HepG2 (cell line): ENCODE results near the gene RSBN1. TPM values are rescaled to one million over a fixed set of nuclear protein-coding genes. Genes with fewer than 3 reads are reported as not detected.

Source experiments
- ATAC-seq: fragments of 200-7000 bp; cut with Tn5 transposase; 3 replicates; pipeline ENCODE4 v1.9.1; 2020; ENCODE audit warnings: mild to moderate bottlenecking, moderate library complexity
- BruUV-seq: library from RNA; stranded (reverse); fragments of 400-500 nt; replicated peaks from 2 replicates; lab custom pipeline; 2021; lab: Mats Ljungman, UMichigan
- CTCF ChIA-PET: fragments of 300-600 bp; formaldehyde crosslinking; extraction: SDS; loops from one replicate; lab custom pipeline; 2021; ENCODE audit warnings: low total read pairs, inconsistent platforms, low intra/inter-chr PET ratio; lab: Yijun Ruan, JAX
- POLR2A ChIA-PET: fragments of 350-600 bp; sonication (Branson Sonifier 250); formaldehyde crosslinking; loops from one replicate; lab custom pipeline; 2020; ENCODE audit warnings: antibody characterized with exemption, inconsistent platforms; lab: Yijun Ruan, JAX
- DNase-seq: peaks from one replicate; pipeline ENCODE4 v3.0.0-alpha.2; 2015; ENCODE audit warnings: low spot score
- FAIRE-seq: peaks from 3 replicates; lab custom pipeline; 2011; peaks lifted over from hg19 to GRCh38; lab: Jason Lieb, UNC
- H2AFZ ChIP-seq: one replicate; pipeline ENCODE4 v1.6.1; 2011; ENCODE audit warnings: low read length, inconsistent platforms
- H3K27ac ChIP-seq: fragments of 300-600 bp; 3 replicates; pipeline ENCODE4 v1.8.0; 2011; ENCODE audit warnings: mixed run types, mild to moderate bottlenecking, mixed read lengths, low read length, inconsistent platforms; ENCODE audit not compliant: insufficient read depth; ENCODE audit errors: extremely low read length
- H3K27me3 ChIP-seq, 2 experiments: fragments of 200-600 bp in 1 of 2; 2 replicates in 1 of 2; 3 replicates in 1 of 2; pipeline versions ENCODE4 v1.6.0 to v1.8.0; 2011; ENCODE audit warnings: low read length in 2 of 2, mild to moderate bottlenecking in 2 of 2, moderate library complexity in 2 of 2, inconsistent platforms in 1 of 2; ENCODE audit not compliant: insufficient read depth in 2 of 2, control insufficient read depth in 1 of 2
- H3K36me3 ChIP-seq, 2 experiments: fragments of 200-600 bp in 1 of 2; replicated peaks in 1 of 2; 2 replicates in 1 of 2; 3 replicates in 1 of 2; pipeline versions ENCODE4 v1.5.1 to v1.8.0; 2011; ENCODE audit warnings: low read length in 2 of 2, inconsistent platforms in 1 of 2; ENCODE audit not compliant: insufficient read depth in 2 of 2, control insufficient read depth in 1 of 2
- H3K4me1 ChIP-seq: 2 replicates; pipeline ENCODE4 v1.5.1; 2012; ENCODE audit warnings: low read length, inconsistent platforms; ENCODE audit not compliant: insufficient read depth
- H3K4me2 ChIP-seq: 2 replicates; pipeline ENCODE4 v1.6.0; 2011; ENCODE audit warnings: low read depth, low read length, inconsistent platforms
- H3K4me3 ChIP-seq, 3 experiments: fragments of 200-600 bp in 1 of 3; sonication (generic), shearing (Covaris generic) in 1 of 3; replicated peaks in 1 of 3; 2 replicates each; pipeline ENCODE4 v1.5.1; 2011 to 2016; ENCODE audit warnings: low read length in 3 of 3, inconsistent platforms in 2 of 3, low read depth in 2 of 3, mild to moderate bottlenecking in 2 of 3, control low read depth in 1 of 3, mixed read lengths in 1 of 3; ENCODE audit not compliant: insufficient read depth in 1 of 3
- H3K79me2 ChIP-seq: one replicate; pipeline ENCODE4 v1.6.1; 2011; ENCODE audit warnings: low read length, inconsistent platforms; ENCODE audit not compliant: insufficient read depth
- H3K9ac ChIP-seq: 2 replicates; pipeline ENCODE4 v1.6.0; 2011; ENCODE audit warnings: mild to moderate bottlenecking, low read depth, low read length, inconsistent platforms; ENCODE audit not compliant: insufficient read depth
- H3K9me3 ChIP-seq: 2 replicates; pipeline ENCODE4 v1.5.1; 2012; ENCODE audit warnings: mild to moderate bottlenecking, low read length
- H4K20me1 ChIP-seq: 2 replicates; pipeline ENCODE4 v1.6.0; 2011; ENCODE audit warnings: inconsistent platforms, mild to moderate bottlenecking, low read length, moderate library complexity; ENCODE audit not compliant: insufficient read depth
- BCL6 ChIP-seq: IDR thresholded peaks from 2 replicates; pipeline ENCODE4 v1.6.1; 2016; ENCODE audit warnings: missing genetic modification reagents, missing compliant biosample characterization
- BORCS8-MEF2B ChIP-seq: sonication (generic); formaldehyde crosslinking; IDR thresholded peaks from 2 replicates; pipeline ENCODE4 v1.8.0; 2022; ENCODE audit warnings: mild to moderate bottlenecking, missing genetic modification reagents
- CBX1 ChIP-seq: IDR thresholded peaks from one replicate; pipeline ENCODE4 v1.6.1; 2016; ENCODE audit warnings: antibody characterized with exemption, low read depth
- CEBPB ChIP-seq: IDR thresholded peaks from 2 replicates; pipeline ENCODE4 v1.6.1; 2011; ENCODE audit warnings: low read depth, low read length, improper control_type of control experiment, borderline replicate concordance
- CEBPG ChIP-seq: IDR thresholded peaks from 2 replicates; pipeline ENCODE4 v1.6.1; 2016
- EEA1 ChIP-seq: sonication (generic); formaldehyde crosslinking; IDR thresholded peaks from 2 replicates; pipeline ENCODE4 v1.5.1; 2020; ENCODE audit warnings: mild to moderate bottlenecking, missing genetic modification reagents, borderline replicate concordance
- GABPB1 ChIP-seq: IDR thresholded peaks from 2 replicates; pipeline ENCODE4 v1.6.1; 2016; ENCODE audit warnings: mild to moderate bottlenecking, missing genetic modification reagents, moderate library complexity, missing compliant biosample characterization
- HCFC1 ChIP-seq: fragments of 150-350 bp; IDR thresholded peaks from 2 replicates; pipeline ENCODE4 v1.6.1; 2014; ENCODE audit warnings: low read depth, low read length
- HNRNPUL1 ChIP-seq: fragments of 200-400 bp; formaldehyde crosslinking; IDR thresholded peaks from 2 replicates; pipeline ENCODE4 v1.6.1; 2017; ENCODE audit warnings: low read depth, mild to moderate bottlenecking, low read length, moderate library complexity
- JARID2 ChIP-seq: sonication (generic); formaldehyde crosslinking; IDR thresholded peaks from 2 replicates; pipeline ENCODE4 v1.8.1; 2023; ENCODE audit warnings: missing genetic modification reagents, inconsistent platforms; ENCODE audit not compliant: insufficient replicate concordance
- NCOA2 ChIP-seq: sonication (generic); formaldehyde crosslinking; IDR thresholded peaks from 2 replicates; pipeline ENCODE4 v1.8.0; 2022; ENCODE audit warnings: inconsistent platforms
- SALL1 ChIP-seq: sonication (generic); formaldehyde crosslinking; IDR thresholded peaks from 2 replicates; pipeline ENCODE4 v1.8.0; 2022; ENCODE audit warnings: mild to moderate bottlenecking, missing genetic modification reagents
- YEATS4 ChIP-seq: sonication (generic); formaldehyde crosslinking; IDR thresholded peaks from 2 replicates; pipeline ENCODE4 v1.4.0; 2020; ENCODE audit warnings: missing genetic modification reagents, borderline replicate concordance
- ZBTB21 ChIP-seq: sonication (generic); formaldehyde crosslinking; IDR thresholded peaks from 2 replicates; pipeline ENCODE4 v1.4.0; 2020; ENCODE audit warnings: missing genetic modification reagents
- ZNF20 ChIP-seq: sonication (generic); formaldehyde crosslinking; IDR thresholded peaks from 2 replicates; pipeline ENCODE4 v1.4.0; 2020; ENCODE audit warnings: mild to moderate bottlenecking, moderate library complexity, missing genetic modification reagents
- ZNF674 ChIP-seq: sonication (generic); formaldehyde crosslinking; IDR thresholded peaks from 2 replicates; pipeline ENCODE4 v1.5.0; 2020; ENCODE audit warnings: low read depth, mild to moderate bottlenecking, missing genetic modification reagents
- ZSCAN20 ChIP-seq: sonication (generic); formaldehyde crosslinking; IDR thresholded peaks from 2 replicates; pipeline ENCODE4 v1.4.0; 2020; ENCODE audit warnings: missing genetic modification reagents, mild to moderate bottlenecking, borderline replicate concordance
- WGBS: methylation state at CpG from one replicate; pipeline ENCODE4 v1.1.6; 2017; ENCODE audit warnings: low lambda C conversion rate; 5-methylcytosine and 5-hydroxymethylcytosine counted together
- in situ Hi-C: cut with HindIII; loops from 2 replicates; pipeline ENCODE4 v1.10.0; 2017; ENCODE audit warnings: low pct_unique_long_range_greater_than_20kb; ENCODE audit not compliant: extremely low pct_ligation_motif_present
- intact Hi-C: fragments of 100-400 bp; cut with micrococcal nuclease; formaldehyde crosslinking; loops from one replicate; pipeline ENCODE4 v1.10.0; 2022; ENCODE audit not compliant: unreplicated experiment
- polyA plus RNA-seq, 8 experiments: library from polyadenylated mRNA; depleted of rRNA in 3 of 8; stranded (reverse) in 7 of 8; unstranded in 1 of 8; fragments of >200 nt; fragmentation: Illumina TruSeq in 4 of 8; extraction: Trizol in 4 of 8; gene quantifications; 2 replicates each; pipeline versions ENCODE4 v1.2.1 to v1.2.3, GENCODE V29; 2011 to 2016; ENCODE audit warnings: low read depth in 4 of 8, missing spikeins in 1 of 8, mixed read lengths in 1 of 8; ENCODE audit not compliant: insufficient read depth in 1 of 8
- total RNA-seq, 5 experiments: library from RNA; depleted of rRNA; stranded (reverse); fragments of >200 nt; fragmentation: Illumina TruSeq; extraction: Trizol; gene quantifications; 2 replicates each; pipeline ENCODE4 v1.2.3, GENCODE V29; 2016; ENCODE audit warnings: low read depth in 1 of 5
- TF ChIP-seq, protein P1 (sequence below): sonication (generic); formaldehyde crosslinking; IDR thresholded peaks from 2 replicates; pipeline ENCODE4 v1.4.0; 2020; ENCODE audit warnings: missing genetic modification reagents
- TF ChIP-seq, protein P2 (sequence below): sonication (generic); formaldehyde crosslinking; conservative IDR thresholded peaks from 2 replicates; pipeline ENCODE4 v1.4.0; 2020; ENCODE audit warnings: mild to moderate bottlenecking, missing genetic modification reagents, moderate library complexity

Gene RSBN1
- total and polyA plus RNA-seq, 2 of the 13 experiments (the other 11 are each of a cell fraction or from before 2014, with no cell fraction given): 8.3 to 10.4 TPM

DNA sequence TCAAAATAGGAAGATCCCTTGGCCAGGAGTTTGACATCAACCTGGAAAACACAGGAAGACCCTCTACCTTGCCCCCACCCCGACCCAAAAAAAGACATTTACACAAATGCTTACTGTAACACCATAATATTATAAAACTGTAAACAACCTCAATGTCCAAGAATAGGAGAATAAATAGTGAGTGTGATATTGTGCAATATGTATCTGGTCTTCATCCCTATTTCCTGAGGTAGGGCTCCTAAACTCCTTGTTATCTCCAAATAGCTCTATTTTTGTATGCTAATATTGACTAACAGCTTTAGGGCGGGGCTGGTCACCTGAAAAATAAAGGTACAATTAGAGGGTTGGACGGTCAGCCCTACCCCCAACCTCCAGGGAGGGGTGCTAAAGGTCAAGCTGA is 23.5 kb downstream of the RSBN1 start:
- FAIRE-seq: no peak
- WGBS: 61% methylated on average over 3 of the region's 3 CpGs
- BruUV-seq: no TSS peak
- peaks cover 35% of the 10 kb centered on the region for H3K4me1 ChIP-seq
- ATAC-seq: no peak
- H3K27ac ChIP-seq: no peak overlapping the region
- TF ChIP-seq CEBPB (peak; percentile 84), CEBPG (CRISPR knock-in tag) (peak; percentile 31; the same call in 1 of the 2 replicates), JARID2 (no peak), YEATS4 (CRISPR knock-in tag) (no peak), ZSCAN20 (CRISPR knock-in tag) (no peak), EEA1 (CRISPR knock-in tag) (no peak), ZNF674 (no peak)
- TF ChIP-seq, protein P1, sequence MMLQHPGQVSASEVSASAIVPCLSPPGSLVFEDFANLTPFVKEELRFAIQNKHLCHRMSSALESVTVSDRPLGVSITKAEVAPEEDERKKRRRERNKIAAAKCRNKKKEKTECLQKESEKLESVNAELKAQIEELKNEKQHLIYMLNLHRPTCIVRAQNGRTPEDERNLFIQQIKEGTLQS (CRISPR knock-in tag): no peak
- H3K4me2 ChIP-seq: no peak overlapping the region
- CTCF ChIA-PET: no interaction called here
- peaks cover 4% of the 10 kb centered on the region for H4K20me1 ChIP-seq
- no peak for DNase-seq
- POLR2A ChIA-PET: interaction anchor here (0.5 kb wide), 1 partner anchor 29 kb away, joined by 3 read pairs; no protein-coding TSS in a partner anchor
- H3K9ac ChIP-seq: no peak overlapping the region
- H3K4me3 ChIP-seq: no peak overlapping the region
- peaks cover under 1 to 9% of the 10 kb centered on the region in 2 experiments; a peak in 2 of 5 replicates for H3K36me3 ChIP-seq
- intact Hi-C loops (no loop called here), in situ Hi-C loops (no loop called here)
- H2AFZ ChIP-seq: no peak overlapping the region
- peaks cover 40% of the 10 kb centered on the region for H3K79me2 ChIP-seq
- no peaks in the 10 kb centered on the region for H3K27me3 ChIP-seq
- H3K9me3 ChIP-seq: no peaks in the 10 kb centered on the region

DNA sequence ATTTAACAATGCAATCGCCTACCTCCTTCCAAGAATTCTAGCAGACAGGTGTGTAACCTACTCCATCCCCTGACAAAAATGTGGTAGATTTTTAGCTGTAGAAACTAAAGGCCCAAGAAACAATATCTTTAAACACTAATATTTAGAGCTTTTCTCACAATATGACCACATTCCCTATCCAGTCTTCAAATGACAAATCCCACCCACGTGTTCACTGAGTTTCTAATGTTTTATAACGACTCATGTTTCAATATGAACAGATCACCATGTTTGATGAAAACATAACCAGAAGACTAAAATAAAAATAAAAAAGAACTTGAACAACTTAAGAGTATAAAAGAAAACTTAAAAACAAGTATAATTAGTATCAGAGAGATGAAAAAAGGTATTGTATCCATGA is 24.6 kb downstream of the RSBN1 start:
- peaks cover 35% of the 10 kb centered on the region for H3K4me1 ChIP-seq
- 0 out of 5 replicates have a peak, but pooled peaks cover 0 to 4% of the 10 kb centered on the region in 2 experiments for H3K36me3 ChIP-seq
- H3K27ac ChIP-seq: no peak overlapping the region
- BruUV-seq: no TSS peak
- H4K20me1 ChIP-seq: peaks cover 4% of the 10 kb centered on the region; the same call in 1 of the 2 replicates
- FAIRE-seq (no peak), ATAC-seq (no peak), DNase-seq (no peak)
- over 99% methylated on average over 3 of the region's 3 CpGs for WGBS
- ChIA-PET CTCF (no interaction called here), POLR2A (no interaction called here)
- H3K4me2 ChIP-seq: no peak overlapping the region
- H3K9me3 ChIP-seq: no peaks in the 10 kb centered on the region
- no peaks in the 10 kb centered on the region for H3K27me3 ChIP-seq
- in situ Hi-C loops (no loop called here), intact Hi-C loops (no loop called here)
- no peak overlapping the region for H3K4me3 ChIP-seq
- H3K9ac ChIP-seq: no peak overlapping the region
- H3K79me2 ChIP-seq: peaks cover 46% of the 10 kb centered on the region
- H2AFZ ChIP-seq: no peak overlapping the region
- TF ChIP-seq, protein P2, sequence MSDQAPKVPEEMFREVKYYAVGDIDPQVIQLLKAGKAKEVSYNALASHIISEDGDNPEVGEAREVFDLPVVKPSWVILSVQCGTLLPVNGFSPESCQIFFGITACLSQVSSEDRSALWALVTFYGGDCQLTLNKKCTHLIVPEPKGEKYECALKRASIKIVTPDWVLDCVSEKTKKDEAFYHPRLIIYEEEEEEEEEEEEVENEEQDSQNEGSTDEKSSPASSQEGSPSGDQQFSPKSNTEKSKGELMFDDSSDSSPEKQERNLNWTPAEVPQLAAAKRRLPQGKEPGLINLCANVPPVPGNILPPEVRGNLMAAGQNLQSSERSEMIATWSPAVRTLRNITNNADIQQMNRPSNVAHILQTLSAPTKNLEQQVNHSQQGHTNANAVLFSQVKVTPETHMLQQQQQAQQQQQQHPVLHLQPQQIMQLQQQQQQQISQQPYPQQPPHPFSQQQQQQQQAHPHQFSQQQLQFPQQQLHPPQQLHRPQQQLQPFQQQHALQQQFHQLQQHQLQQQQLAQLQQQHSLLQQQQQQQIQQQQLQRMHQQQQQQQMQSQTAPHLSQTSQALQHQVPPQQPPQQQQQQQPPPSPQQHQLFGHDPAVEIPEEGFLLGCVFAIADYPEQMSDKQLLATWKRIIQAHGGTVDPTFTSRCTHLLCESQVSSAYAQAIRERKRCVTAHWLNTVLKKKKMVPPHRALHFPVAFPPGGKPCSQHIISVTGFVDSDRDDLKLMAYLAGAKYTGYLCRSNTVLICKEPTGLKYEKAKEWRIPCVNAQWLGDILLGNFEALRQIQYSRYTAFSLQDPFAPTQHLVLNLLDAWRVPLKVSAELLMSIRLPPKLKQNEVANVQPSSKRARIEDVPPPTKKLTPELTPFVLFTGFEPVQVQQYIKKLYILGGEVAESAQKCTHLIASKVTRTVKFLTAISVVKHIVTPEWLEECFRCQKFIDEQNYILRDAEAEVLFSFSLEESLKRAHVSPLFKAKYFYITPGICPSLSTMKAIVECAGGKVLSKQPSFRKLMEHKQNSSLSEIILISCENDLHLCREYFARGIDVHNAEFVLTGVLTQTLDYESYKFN (CRISPR knock-in tag): no peak
- TF ChIP-seq HCFC1 (no peak), CBX1 (no peak), GABPB1 (CRISPR knock-in tag) (no peak), NCOA2 (CRISPR knock-in tag) (no peak), BCL6 (CRISPR knock-in tag) (no peak), ZBTB21 (no peak), ZNF20 (CRISPR knock-in tag) (no peak), SALL1 (CRISPR knock-in tag) (no peak), HNRNPUL1 (no peak), BORCS8-MEF2B (CRISPR knock-in tag) (no peak)
